ENCODE data around the gene CACNG4. TPM values are rescaled to one million over a fixed set of nuclear protein-coding genes. Genes with fewer than 3 reads are reported as not detected.

The CACNG4 gene
- total and polyA plus RNA-seq, 2 of the 4 experiments (the other 2 are of a cell fraction), result under 0.01 to 0.53 TPM

DNA sequence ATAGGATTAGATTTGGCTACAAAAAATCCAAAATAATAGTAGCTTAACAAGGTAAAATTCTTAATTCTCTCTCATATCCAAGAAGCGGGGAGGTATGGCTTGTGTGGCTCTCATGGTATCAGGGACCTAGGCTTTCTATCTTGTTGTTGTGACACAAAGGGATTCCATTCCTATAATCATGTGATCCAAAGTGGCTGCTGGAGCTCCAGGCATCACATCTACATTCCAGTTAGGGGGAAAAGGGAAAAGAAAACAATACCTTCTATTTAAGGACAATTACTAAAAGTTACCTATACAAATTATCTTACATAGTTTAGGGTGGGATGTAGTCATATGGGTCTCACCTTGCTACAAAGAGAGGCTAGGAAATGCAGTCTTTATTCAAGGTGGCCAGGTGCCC, 47.6 kb upstream of the CACNG4 start:
- H2AK5ac ChIP-seq (ENCODE audit: low read depth, low read length), result no peak overlapping the region
- H3K14ac ChIP-seq (replicated peaks; ENCODE audit: low read depth, low read length), result no peak overlapping the region
- no peak overlapping the region for H2AK9ac ChIP-seq (replicated peaks; ENCODE audit: low read depth, low read length, poor library complexity)
- no peak overlapping the region for H2BK20ac ChIP-seq (ENCODE audit: low read depth, low read length)
- H2BK5ac ChIP-seq (ENCODE audit: low read depth, low read length, poor library complexity, severe bottlenecking), result no peak overlapping the region
- H3K23ac ChIP-seq (ENCODE audit: low read depth, low read length), result no peak overlapping the region
- ATAC-seq (ENCODE audit: low read depth) (no peak), DNase-seq (no peak)
- no peaks in the 10 kb centered on the region for H3K36me3 ChIP-seq (ENCODE audit: control insufficient read depth, insufficient read depth, low read length)
- BruUV-seq (replicated peaks), result no TSS peak
- H3K27me3 ChIP-seq (ENCODE audit: control insufficient read depth, insufficient read depth, low read length), result peaks cover 41% of the 10 kb centered on the region
- H2BK15ac ChIP-seq (ENCODE audit: low read depth, low read length), result no peak overlapping the region
- H3K4me1 ChIP-seq (ENCODE audit: control insufficient read depth, insufficient read depth, low read length), result no peaks in the 10 kb centered on the region
- H2AFZ ChIP-seq (replicated peaks; ENCODE audit: low read length, poor library complexity), result no peak overlapping the region
- H3K9me3 ChIP-seq (ENCODE audit: control insufficient read depth, insufficient read depth, low read length), result peaks cover 4% of the 10 kb centered on the region
- no peaks in the 10 kb centered on the region for H4K20me1 ChIP-seq (ENCODE audit: insufficient read depth, low read length)
- H3K9me1 ChIP-seq (ENCODE audit: insufficient read depth, low read length), result no peaks in the 10 kb centered on the region
- no peak overlapping the region for H4K5ac ChIP-seq (ENCODE audit: low read depth, low read length)
- no peaks in the 10 kb centered on the region for H3K79me1 ChIP-seq (ENCODE audit: low read depth in 1 of 2, low read length in 2 of 2)
- ChIA-PET CTCF (no interaction called here), POLR2A (ENCODE audit: unreplicated experiment) (no interaction called here)
- WGBS, 2 experiments (ENCODE audit: extremely low coverage in 2 of 2, insufficient read length in 1 of 2), result no CpG with 5 or more reads among the region's 1 CpG
- H4K8ac ChIP-seq (ENCODE audit: low read depth in 2 of 2, low read length in 2 of 2), result no peak overlapping the region
- no peak overlapping the region for H3K27ac ChIP-seq (ENCODE audit: insufficient read depth, low read length)
- in situ Hi-C loops (cut with MboI; ENCODE audit: low sequenced_read_pairs) (no loop called here), dilution Hi-C loops (cut with HindIII; ENCODE audit: low sequenced_read_pairs, unreplicated experiment) (no loop called here), intact Hi-C loops (cut with micrococcal nuclease) (no loop called here)
- no peak overlapping the region for H4K91ac ChIP-seq (ENCODE audit: insufficient read depth, low read depth, low read length)
- TF ChIP-seq, protein P1, sequence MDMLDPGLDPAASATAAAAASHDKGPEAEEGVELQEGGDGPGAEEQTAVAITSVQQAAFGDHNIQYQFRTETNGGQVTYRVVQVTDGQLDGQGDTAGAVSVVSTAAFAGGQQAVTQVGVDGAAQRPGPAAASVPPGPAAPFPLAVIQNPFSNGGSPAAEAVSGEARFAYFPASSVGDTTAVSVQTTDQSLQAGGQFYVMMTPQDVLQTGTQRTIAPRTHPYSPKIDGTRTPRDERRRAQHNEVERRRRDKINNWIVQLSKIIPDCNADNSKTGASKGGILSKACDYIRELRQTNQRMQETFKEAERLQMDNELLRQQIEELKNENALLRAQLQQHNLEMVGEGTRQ (IDR thresholded peaks at IDR 0.05; ENCODE audit: low read depth, low read length), result no peak
- TF ChIP-seq NFE2L2 (IDR thresholded peaks at IDR 0.05; ENCODE audit: low read depth, low read length) (no peak), RCOR1 (IDR thresholded peaks at IDR 0.05; ENCODE audit: insufficient replicate concordance, low read length) (no peak), MAZ (IDR thresholded peaks at IDR 0.05; ENCODE audit: borderline replicate concordance, low read depth, low read length) (no peak), BHLHE40 (IDR thresholded peaks at IDR 0.05; ENCODE audit: low read depth, low read length) (no peak)
- TF ChIP-seq, protein P2, sequence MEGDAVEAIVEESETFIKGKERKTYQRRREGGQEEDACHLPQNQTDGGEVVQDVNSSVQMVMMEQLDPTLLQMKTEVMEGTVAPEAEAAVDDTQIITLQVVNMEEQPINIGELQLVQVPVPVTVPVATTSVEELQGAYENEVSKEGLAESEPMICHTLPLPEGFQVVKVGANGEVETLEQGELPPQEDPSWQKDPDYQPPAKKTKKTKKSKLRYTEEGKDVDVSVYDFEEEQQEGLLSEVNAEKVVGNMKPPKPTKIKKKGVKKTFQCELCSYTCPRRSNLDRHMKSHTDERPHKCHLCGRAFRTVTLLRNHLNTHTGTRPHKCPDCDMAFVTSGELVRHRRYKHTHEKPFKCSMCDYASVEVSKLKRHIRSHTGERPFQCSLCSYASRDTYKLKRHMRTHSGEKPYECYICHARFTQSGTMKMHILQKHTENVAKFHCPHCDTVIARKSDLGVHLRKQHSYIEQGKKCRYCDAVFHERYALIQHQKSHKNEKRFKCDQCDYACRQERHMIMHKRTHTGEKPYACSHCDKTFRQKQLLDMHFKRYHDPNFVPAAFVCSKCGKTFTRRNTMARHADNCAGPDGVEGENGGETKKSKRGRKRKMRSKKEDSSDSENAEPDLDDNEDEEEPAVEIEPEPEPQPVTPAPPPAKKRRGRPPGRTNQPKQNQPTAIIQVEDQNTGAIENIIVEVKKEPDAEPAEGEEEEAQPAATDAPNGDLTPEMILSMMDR (conservative IDR thresholded peaks at IDR 0.05; ENCODE audit: low read depth, low read length), result no peak
- no peak overlapping the region for H2BK120ac ChIP-seq (ENCODE audit: low read depth, low read length)
- no peak overlapping the region for H3K4me3 ChIP-seq (ENCODE audit: insufficient read depth, low read depth, low read length)
- no peak overlapping the region for H3K56ac ChIP-seq (ENCODE audit: extremely low read depth, insufficient read depth, low read length)
- no peak overlapping the region for H3K4me2 ChIP-seq (ENCODE audit: low read depth, low read length)
- no peak overlapping the region for H3K4ac ChIP-seq (ENCODE audit: low read depth, low read length)
- no peak overlapping the region for H3K9ac ChIP-seq (ENCODE audit: low read depth, low read length)
- H3K18ac ChIP-seq (ENCODE audit: low read depth, low read length), result no peak overlapping the region

All from IMR-90 (cell line).